ENCODE measurements around the gene FBN3. TPM values are rescaled to one million over a fixed set of nuclear protein-coding genes. Genes with fewer than 3 reads are reported as not detected.

Gene FBN3
- polyA plus RNA-seq, 1 donor (not counting 4 experiments of a cell fraction or from before 2014, with no cell fraction given): not detected

- Histone ChIP-seq H3K9me1 (ENCODE audit: control insufficient read depth, extremely low read depth, insufficient read depth, low read length) (no peaks in the 10 kb centered on the region), H3K79me2 (ENCODE audit: control insufficient read depth, insufficient read depth, low read length) (no peaks in the 10 kb centered on the region), H3K9ac (ENCODE audit: control insufficient read depth, extremely low read depth, insufficient read depth, low read length) (no peak overlapping the region), H3K36me3 (ENCODE audit: control insufficient read depth in 2 of 2, extremely low read depth in 1 of 2, insufficient read depth in 2 of 2, low read length in 2 of 2) (no peaks in the 10 kb centered on the region), H3K4me1 (ENCODE audit: control insufficient read depth, extremely low read depth, insufficient read depth, low read length) (peaks cover 5% of the 10 kb centered on the region), H3K27ac (ENCODE audit: control insufficient read depth, insufficient read depth, low read length) (no peak overlapping the region), H4K20me1 (ENCODE audit: control insufficient read depth, extremely low read depth, insufficient read depth, low read length) (no peaks in the 10 kb centered on the region), H3K4me2 (ENCODE audit: control insufficient read depth, extremely low read depth, insufficient read depth, low read depth, low read length) (no peak overlapping the region), H3K9me3 (ENCODE audit: control insufficient read depth, low read depth, low read length) (no peaks in the 10 kb centered on the region), H2AFZ (ENCODE audit: control insufficient read depth, low read length) (no peak overlapping the region), H3K4me3 (ENCODE audit: control insufficient read depth in 2 of 3, extremely low read depth in 1 of 3, insufficient read depth in 2 of 3, low read depth in 1 of 3, low read length in 3 of 3) (no peak overlapping the region), H3K27me3 (ENCODE audit: control insufficient read depth, extremely low read depth, insufficient read depth, low read length) (peaks cover 30% of the 10 kb centered on the region)
- DNase-seq (ENCODE audit: low read depth, low spot score): no peak
- FAIRE-seq: no peak
- dilution Hi-C loops (cut with MboI; ENCODE audit: extremely low pct_ligation_motif_present, low sequenced_read_pairs): no loop called here
- TF ChIP-seq, protein P1, sequence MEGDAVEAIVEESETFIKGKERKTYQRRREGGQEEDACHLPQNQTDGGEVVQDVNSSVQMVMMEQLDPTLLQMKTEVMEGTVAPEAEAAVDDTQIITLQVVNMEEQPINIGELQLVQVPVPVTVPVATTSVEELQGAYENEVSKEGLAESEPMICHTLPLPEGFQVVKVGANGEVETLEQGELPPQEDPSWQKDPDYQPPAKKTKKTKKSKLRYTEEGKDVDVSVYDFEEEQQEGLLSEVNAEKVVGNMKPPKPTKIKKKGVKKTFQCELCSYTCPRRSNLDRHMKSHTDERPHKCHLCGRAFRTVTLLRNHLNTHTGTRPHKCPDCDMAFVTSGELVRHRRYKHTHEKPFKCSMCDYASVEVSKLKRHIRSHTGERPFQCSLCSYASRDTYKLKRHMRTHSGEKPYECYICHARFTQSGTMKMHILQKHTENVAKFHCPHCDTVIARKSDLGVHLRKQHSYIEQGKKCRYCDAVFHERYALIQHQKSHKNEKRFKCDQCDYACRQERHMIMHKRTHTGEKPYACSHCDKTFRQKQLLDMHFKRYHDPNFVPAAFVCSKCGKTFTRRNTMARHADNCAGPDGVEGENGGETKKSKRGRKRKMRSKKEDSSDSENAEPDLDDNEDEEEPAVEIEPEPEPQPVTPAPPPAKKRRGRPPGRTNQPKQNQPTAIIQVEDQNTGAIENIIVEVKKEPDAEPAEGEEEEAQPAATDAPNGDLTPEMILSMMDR (optimal IDR thresholded peaks at IDR 0.05 in 1 of 3, IDR thresholded peaks at IDR 0.05 in 1 of 3, conservative IDR thresholded peaks at IDR 0.05 in 1 of 3; ENCODE audit: extremely low read depth in 1 of 3, insufficient read depth in 2 of 3, low read length in 3 of 3): no peak
- TF ChIP-seq EZH2 (IDR thresholded peaks at IDR 0.05; ENCODE audit: low read length): no peak
Observed at GRCh38 chr19:8127311-8127710, 22.1 kb downstream of the FBN3 start.

DNA sequence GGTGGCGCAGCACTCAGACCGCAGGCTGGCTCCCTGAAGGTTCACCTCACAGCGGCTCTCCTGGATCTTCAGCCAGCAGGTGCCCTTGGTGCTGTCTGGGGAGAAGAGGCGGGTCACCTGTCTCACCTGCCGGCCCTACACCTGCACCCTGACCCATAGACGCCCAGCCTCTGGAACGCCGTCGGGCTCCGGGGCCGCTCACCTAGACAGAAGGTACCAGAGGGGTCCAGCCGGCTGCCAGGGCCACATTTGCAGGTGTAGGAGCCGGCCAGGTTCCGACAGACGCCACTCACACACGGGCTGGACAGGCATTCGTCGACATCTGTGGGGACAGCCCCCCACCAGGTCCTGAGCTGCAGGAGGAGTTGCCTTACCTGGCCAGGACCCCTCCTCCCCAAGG, 22.9 kb downstream of the FBN3 start:
- Histone ChIP-seq H3K9me1 (ENCODE audit: control insufficient read depth, extremely low read depth, insufficient read depth, low read length) (no peaks in the 10 kb centered on the region), H3K4me2 (ENCODE audit: control insufficient read depth, extremely low read depth, insufficient read depth, low read depth, low read length) (no peak overlapping the region), H4K20me1 (ENCODE audit: control insufficient read depth, extremely low read depth, insufficient read depth, low read length) (no peaks in the 10 kb centered on the region), H2AFZ (ENCODE audit: control insufficient read depth, low read length) (no peak overlapping the region), H3K4me3 (ENCODE audit: control insufficient read depth in 2 of 3, extremely low read depth in 1 of 3, insufficient read depth in 2 of 3, low read depth in 1 of 3, low read length in 3 of 3) (no peak overlapping the region), H3K9me3 (ENCODE audit: control insufficient read depth, low read depth, low read length) (no peaks in the 10 kb centered on the region), H3K4me1 (ENCODE audit: control insufficient read depth, extremely low read depth, insufficient read depth, low read length) (peaks cover 5% of the 10 kb centered on the region), H3K79me2 (ENCODE audit: control insufficient read depth, insufficient read depth, low read length) (no peaks in the 10 kb centered on the region), H3K9ac (ENCODE audit: control insufficient read depth, extremely low read depth, insufficient read depth, low read length) (no peak overlapping the region), H3K36me3 (ENCODE audit: control insufficient read depth in 2 of 2, extremely low read depth in 1 of 2, insufficient read depth in 2 of 2, low read length in 2 of 2) (no peaks in the 10 kb centered on the region), H3K27ac (ENCODE audit: control insufficient read depth, insufficient read depth, low read length) (no peak overlapping the region), H3K27me3 (ENCODE audit: control insufficient read depth, extremely low read depth, insufficient read depth, low read length) (peaks cover 26% of the 10 kb centered on the region)
- TF ChIP-seq, protein P1 (optimal IDR thresholded peaks at IDR 0.05 in 1 of 3, IDR thresholded peaks at IDR 0.05 in 1 of 3, conservative IDR thresholded peaks at IDR 0.05 in 1 of 3; ENCODE audit: extremely low read depth in 1 of 3, insufficient read depth in 2 of 3, low read length in 3 of 3): no peak
- TF ChIP-seq EZH2 (IDR thresholded peaks at IDR 0.05; ENCODE audit: low read length): no peak
- FAIRE-seq (no peak), DNase-seq (ENCODE audit: low read depth, low spot score) (no peak)
- dilution Hi-C loops (cut with MboI; ENCODE audit: extremely low pct_ligation_motif_present, low sequenced_read_pairs): no loop called here

Data from keratinocyte (primary cell).